Measurements from ENCODE around the gene DNAJC4. TPM values are rescaled to one million over a fixed set of nuclear protein-coding genes. Genes with fewer than 3 reads are reported as not detected.

The DNAJC4 gene
- total RNA-seq, 4 donors from 2014 or later = 21.5 to 32.0 (median 26.9) TPM

DNA sequence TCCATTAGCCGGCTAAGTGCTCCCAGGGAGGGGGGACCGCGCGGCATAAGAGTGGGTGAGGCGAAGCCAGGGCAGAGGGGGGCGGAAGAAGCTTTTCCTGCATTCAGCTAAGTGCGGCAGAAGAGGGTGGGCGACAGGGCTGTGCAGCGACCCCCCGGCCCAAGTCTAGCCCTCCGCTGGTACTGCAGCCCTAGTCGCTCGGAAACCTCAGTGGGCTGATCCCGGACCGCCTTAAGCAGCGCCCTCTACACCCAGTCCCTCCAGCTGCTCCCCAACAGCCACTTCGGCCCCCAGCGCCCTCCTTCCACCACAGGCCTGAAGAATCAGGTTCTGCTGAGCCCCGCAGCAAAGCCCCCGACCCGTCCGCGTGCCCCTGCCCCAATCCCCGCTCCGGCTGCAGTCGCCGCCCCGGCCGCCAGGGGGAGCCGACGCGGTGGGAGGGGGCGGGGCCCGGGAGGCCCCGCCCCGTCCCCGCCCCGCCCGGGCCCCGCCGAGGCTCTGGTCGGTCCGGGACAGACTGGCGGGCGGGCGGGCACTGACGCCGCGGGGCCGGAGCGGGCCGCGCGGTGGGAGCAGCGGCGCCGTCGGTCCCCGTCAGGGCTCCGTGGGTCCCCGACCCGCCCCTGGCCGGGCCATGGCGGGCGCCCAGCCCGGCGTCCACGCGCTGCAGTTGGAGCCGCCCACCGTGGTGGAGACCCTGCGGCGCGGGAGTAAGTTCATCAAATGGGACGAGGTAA lies 20.8 kb downstream of the DNAJC4 start, which contains the start of gene PLCB3:
Gene PLCB3, plus strand, starts transcription at position 515 of the 737 bp plus-strand sequence. Its CDS starts 120 bp downstream, at position 635.
- TF ChIP-seq, protein P1, sequence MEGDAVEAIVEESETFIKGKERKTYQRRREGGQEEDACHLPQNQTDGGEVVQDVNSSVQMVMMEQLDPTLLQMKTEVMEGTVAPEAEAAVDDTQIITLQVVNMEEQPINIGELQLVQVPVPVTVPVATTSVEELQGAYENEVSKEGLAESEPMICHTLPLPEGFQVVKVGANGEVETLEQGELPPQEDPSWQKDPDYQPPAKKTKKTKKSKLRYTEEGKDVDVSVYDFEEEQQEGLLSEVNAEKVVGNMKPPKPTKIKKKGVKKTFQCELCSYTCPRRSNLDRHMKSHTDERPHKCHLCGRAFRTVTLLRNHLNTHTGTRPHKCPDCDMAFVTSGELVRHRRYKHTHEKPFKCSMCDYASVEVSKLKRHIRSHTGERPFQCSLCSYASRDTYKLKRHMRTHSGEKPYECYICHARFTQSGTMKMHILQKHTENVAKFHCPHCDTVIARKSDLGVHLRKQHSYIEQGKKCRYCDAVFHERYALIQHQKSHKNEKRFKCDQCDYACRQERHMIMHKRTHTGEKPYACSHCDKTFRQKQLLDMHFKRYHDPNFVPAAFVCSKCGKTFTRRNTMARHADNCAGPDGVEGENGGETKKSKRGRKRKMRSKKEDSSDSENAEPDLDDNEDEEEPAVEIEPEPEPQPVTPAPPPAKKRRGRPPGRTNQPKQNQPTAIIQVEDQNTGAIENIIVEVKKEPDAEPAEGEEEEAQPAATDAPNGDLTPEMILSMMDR (IDR thresholded peaks at IDR 0.05; ENCODE audit: low read depth) = no peak

DNA sequence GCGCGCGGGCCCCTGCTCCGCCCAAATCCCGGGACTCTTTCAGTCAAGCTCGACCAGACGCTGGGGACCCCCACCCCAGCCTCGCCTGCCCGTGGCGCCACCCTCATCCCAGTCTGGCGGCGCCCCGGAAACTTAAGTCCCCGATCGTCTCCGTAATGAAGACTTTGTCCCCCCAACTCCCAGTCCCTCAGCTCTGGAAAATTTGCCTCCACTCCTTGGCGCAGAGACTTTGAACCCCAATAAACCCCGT lies 21.3 kb downstream of the DNAJC4 start:
- TF ChIP-seq, protein P1 (IDR thresholded peaks at IDR 0.05; ENCODE audit: low read depth) = no peak

DNA sequence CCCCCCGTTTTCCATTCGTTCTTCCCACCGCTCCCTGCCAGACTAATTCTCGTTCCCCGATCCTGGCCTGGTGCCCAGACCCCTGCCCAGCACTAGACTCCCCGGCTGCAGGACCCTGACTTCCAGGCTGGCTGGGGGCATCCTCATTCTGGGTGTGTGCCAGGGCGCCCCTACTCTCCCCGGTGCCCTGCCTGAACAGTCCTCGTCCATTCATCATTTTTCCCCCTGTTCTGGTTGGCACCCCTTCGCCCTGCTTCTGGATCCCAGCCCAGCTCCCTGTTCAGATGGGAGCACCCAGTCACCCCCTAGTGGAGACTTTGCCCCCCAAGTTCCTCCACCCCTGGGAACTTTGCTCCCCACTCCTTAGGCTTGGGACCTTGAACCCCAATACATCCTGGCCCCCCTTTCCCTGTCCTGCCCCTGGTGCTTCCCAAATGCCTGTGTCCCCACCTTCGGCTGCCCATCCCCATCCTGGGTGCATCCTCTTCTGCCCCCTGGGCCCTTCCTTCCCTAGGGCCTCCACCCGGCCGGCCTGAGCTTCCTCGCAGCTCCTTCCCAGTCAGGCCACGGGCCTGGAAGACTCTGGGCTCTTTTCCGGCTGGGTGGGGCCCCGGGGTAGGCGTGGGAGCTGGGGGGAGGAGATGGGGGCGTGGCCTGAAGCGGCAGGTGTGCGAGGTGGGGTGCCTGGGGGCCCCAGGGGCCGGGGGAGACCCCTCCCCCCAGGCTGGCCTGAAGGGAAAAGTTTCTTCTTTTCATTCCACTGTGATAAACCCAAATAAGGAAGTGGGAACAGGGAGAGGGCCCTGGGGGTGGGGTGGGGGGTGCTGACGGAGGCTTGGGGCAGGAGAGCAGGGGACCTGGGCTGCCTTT lies 21.9 kb downstream of the DNAJC4 start:
- TF ChIP-seq, protein P1 (IDR thresholded peaks at IDR 0.05; ENCODE audit: low read depth) = no peak

DNA sequence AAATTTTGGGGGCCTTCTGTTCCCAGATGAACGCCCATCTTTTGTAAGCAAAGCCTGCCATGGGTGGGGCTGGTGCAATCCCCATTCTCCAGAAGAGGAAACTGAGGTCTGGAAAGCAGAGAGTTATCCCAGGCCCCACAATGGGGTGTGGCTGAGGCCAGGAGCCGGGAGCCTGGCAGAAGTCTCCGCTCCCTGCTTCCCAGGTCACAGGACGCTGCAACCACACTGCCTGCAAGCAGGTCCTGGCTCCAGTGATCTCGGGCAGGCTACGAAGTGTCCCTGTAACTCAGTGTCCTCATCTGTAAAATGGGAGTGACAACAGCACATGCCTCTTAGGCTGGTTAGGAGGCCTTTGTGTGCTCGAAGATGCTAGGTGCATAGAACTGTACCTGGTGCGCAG lies 22.7 kb downstream of the DNAJC4 start:
- TF ChIP-seq, protein P1 (IDR thresholded peaks at IDR 0.05; ENCODE audit: low read depth) = no peak

DNA sequence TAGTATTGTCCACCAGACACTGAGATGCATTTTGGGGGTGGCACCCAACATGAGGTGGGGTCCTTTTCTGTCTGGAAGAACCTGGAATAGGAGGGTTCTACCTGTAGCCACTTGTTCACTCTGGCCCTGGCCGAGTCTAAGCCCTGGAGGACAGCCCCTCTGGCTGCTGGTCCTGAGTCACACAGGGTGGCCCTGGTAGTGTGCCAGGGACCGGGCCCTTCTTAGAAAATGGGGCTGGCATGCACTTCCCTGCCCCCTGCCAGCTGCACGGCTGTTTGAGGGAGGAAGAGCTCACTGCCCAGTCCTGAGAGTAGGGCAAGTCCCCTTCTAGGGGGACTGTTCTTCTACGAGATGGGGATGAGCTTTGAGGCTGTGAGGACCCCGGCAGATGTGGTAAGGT lies 23.1 kb downstream of the DNAJC4 start:
- TF ChIP-seq, protein P1 (IDR thresholded peaks at IDR 0.05; ENCODE audit: low read depth) = no peak

DNA sequence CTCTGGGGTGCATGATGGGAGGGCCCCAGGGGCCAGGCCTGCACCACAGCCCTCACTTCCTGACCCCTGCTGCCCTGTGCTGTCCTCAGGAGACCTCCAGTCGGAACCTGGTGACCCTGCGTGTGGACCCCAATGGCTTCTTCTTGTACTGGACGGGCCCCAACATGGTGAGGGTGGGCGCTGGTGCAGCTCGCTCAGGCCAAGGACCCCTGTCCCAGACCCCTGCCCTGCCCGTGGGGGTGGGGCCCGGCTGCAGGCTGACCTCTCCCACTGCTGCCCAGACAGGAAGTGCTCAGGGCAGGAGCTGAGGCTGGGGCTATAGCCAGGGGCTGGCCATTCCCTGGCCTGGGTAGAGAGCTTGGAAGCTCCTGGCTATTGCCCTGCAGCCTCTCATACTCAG lies 24.0 kb downstream of the DNAJC4 start:
- TF ChIP-seq, protein P1 (IDR thresholded peaks at IDR 0.05; ENCODE audit: low read depth) = no peak
